Caki2 (cell line): ENCODE measurements around the gene CACNA1B. TPM values are rescaled to one million over a fixed set of nuclear protein-coding genes. Genes with fewer than 3 reads are reported as not detected.
A peak's percentile ranks its signal among the peaks of the same experiment; 100 is the strongest.
"Not testable (repeated sequence)": the region's sequence is repeated elsewhere in the genome, so short reads cannot be mapped to it uniquely, and the experiment has no call there.

Source experiments
- DNase-seq: peaks from one replicate; pipeline ENCODE4 v3.0.0-alpha.2; 2015; ENCODE audit warnings: low read depth
- in situ Hi-C: cut with HindIII; loops from 2 replicates; pipeline ENCODE4 v1.10.0; 2016; ENCODE audit warnings: low sequenced_read_pairs, low pct_unique_long_range_greater_than_20kb, mixed read lengths
- total RNA-seq: library from RNA; depleted of rRNA; stranded (reverse); fragments of >200 nt; shearing (Covaris generic); gene quantifications from 2 replicates; pipeline ENCODE4 v1.2.3, GENCODE V29; 2014; ENCODE audit warnings: low replicate concordance; rRNA removed

The CACNA1B gene
- not detected in 2 replicates for total RNA-seq

DNA sequence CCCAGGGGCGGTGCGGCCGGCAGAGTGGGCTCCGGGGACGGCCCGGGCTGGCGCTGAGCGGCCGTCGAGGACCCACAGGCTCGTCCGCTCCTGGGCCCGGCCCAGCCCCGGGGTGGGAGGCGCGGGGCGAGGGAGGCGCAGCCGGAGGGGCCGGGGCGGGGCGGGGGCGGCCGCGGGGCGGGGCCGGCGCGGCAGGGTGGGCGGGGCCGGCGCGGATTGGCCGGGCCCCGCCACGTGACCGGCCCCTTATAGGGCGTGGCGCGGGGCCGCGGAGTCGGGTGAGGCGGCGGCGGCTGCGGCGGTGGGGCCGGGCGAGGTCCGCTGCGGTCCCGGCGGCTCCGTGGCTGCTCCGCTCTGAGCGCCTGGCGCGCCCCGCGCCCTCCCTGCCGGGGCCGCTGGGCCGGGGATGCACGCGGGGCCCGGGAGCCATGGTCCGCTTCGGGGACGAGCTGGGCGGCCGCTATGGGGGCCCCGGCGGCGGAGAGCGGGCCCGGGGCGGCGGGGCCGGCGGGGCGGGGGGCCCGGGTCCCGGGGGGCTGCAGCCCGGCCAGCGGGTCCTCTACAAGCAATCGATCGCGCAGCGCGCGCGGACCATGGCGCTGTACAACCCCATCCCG is at the start of gene CACNA1B:
CACNA1B (plus strand) TSS at position 277 of the 617 bp plus-strand sequence; CDS start at position 429, 152 bp downstream.
- in situ Hi-C loops, result not testable (repeated sequence)

DNA sequence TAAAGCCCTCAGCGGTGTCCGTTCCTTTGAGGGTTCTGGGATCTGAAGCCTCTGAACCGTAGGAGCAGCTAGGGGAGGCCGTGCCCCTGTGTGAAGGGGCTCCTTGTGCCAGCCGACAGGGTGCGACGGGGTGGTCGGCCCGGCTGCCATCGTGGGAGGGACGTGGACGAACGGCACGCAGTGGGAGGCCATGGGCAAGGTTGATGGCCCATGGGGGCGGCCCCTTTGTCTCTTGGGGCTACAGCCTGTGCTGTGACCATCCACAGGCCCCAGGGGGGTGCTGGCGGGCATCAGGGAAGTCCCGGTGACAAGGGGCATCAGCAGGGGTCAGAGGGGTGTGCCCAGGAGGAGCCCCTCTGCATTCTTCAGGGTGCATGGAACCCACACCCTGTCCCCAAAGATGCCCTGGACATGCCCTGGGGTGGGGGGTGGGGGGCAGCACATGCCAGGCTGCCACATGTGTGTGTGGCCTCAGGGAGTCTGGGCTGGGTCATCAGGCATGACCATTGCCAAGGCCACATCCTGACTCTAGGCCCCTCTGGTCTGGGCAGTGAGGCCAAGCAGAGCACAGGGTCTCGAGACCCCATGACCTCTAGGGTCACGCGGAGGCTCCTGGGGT is 49.6 kb upstream of the CACNA1B start:
- DNase-seq, result no peak
- in situ Hi-C loops, result no loop called here

More for the DNA sequence above, at the start of gene CACNA1B:
- DNase-seq, result not testable (repeated sequence)

DNA sequence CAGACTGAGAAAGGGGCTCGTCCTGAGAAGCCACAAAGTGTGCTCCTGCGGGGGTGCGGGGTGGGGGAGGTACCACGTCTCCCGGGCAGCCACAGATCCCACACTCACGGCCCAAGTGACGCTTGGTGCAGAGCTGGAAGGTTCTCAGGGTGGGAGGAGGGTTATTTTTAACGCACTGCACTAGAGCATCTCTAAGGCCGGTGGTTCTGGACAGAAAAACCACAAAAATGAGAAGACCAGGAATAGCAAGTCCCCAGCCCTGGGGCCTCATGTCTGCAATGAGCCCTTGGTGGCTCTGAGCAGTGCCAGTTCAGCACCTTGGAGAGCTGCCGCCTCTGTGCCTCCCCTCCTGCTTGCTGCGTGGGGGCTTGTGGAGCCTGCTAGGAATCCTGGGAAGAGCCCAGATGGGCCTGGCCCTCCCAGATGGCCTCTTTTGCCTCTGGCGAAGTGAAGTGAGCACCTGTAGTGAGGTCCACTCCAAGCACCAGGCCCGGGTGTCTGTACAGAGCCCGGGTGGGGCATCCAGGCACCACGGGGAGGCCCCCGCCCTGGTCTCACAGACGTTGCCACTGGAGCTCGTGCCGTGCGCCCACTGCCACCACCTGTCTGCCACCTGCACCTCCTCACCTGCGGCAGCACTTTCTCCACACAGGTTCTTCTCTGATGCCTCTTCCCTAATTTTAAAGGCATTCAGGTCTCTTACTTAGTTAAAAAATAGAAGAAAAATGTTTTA is 48.9 kb upstream of the CACNA1B start:
- in situ Hi-C loops, result no loop called here
- peak; percentile 14 for DNase-seq

DNA sequence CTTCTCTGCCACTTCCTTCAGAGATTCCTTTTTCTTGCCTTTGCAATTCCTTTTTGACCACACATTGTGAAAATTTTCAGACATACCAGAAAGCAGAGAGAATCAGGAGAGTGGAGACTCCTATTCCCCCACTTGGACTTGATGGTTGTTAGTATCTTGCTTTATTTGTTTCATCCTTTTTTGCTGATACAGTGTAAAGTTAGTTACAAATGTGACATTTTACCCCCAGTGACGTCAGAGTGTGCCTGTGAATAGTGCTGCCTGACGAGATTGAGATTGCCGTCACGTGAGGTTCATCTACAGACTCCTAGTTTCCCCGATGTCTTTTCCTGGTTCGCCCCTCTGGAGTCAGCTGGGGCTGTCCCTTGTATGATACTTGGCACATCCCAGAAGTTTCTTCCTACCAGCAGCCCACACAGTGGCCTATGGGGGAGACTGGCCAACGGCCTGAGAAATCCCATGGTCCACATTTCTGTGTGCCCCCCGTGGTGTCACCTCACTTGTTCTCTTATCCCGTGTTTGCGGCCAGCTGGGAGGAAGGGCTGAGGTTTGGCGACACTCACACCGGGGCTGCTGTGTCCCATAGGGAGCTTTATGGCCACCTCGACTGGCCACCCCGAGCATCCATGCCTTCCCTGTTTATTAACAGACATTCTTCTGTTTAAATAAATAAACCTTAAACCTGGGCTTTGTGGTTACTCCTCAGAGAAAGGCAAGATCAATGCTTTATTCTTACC is 48.2 kb upstream of the CACNA1B start:
- in situ Hi-C loops, result no loop called here

GRCh38 chr9:137832191-137832700 is 45.3 kb upstream of the CACNA1B start:
- in situ Hi-C loops, result no loop called here
- no peak for DNase-seq

More for the DNA sequence above, 48.2 kb upstream of the CACNA1B start:
- no peak for DNase-seq

DNA sequence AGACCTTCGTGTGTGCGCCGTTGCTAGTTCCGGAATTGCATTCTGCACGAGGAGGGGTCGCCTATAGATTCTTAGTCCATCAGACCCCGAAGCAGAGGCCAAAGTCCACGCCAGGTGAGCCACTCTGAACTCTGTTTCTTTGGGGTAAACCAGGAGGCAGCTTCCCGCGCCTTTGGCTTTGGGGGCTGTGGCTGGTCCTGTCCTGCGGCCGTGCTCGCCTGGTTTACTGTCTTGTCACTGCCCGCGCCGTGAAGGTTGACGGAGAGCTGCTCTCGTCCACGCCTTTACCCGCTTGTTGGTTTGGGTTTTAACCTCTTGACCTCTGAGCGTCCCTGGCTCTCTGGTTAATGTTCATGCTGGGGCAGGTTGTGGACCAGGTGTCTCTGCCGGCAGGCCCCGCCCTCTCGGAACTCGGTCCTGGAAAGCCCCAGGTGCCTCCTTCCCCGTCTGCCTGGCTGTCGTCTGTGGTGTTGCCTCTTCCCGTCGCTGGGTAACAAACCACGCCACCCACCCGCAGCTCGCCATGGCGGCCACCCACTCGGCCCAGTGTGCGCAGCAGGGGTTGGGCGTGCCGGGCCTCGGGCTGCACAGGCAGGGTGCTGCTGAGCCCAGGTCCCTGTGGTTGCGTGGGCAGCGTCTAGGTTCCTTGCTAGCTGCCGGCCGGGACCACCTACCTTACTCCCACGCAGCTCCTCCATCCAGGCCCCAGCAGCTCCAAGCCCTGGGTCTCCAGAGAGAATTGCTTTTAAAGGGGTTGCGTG is 44.6 kb upstream of the CACNA1B start:
- in situ Hi-C loops, result no loop called here
- DNase-seq, result no peak

DNA sequence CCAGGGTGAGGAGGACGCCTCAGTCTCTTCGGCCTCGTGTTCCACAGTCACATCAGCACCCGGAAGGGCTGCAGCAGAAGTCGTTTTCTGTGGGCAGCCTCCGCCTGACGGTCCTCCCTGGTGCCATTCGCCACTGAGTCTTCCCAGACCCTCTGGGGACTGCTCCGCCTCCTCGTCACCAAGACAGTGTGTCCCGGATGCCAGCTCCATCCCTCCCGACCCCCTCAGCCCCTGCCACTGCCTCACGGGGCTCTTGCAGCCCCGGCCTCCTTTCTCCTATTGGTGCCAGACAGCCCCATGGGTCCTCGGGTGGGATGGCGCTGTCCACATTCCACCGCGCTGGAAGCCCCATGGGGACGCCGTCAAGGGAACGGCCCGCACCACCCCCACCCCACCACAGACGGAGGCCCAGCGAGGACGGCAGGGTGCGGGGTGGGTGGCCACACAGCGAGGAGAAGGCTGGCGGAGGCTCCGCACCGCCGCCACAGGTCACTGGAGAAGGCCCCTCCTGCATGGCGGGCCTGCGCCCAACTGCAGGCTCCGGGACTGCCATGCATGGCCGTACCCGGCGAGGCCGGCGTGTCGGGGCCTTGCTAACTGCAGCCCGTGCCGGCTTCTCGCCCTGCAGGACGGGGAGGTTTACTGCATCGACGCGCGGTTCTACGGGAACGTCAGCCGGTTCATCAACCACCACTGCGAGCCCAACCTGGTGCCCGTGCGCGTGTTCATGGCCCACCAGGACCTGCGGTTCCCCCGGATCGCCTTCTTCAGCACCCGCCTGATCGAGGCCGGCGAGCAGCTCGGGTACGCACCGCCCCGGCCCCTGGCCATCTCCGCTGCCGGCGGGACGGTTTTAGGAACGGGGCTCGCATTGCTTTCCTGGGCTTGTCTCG is 43.6 kb upstream of the CACNA1B start:
- DNase-seq, result no peak
- in situ Hi-C loops, result no loop called here

- in situ Hi-C loops, result no loop called here
- no peak for DNase-seq
Measured at GRCh38 chr9:137834846-137835546, 42.6 kb upstream of the CACNA1B start.

GRCh38 chr9:137836151-137836830 is 41.3 kb upstream of the CACNA1B start:
- DNase-seq, result no peak
- in situ Hi-C loops, result no loop called here

GRCh38 chr9:137836831-137837241 is 40.7 kb upstream of the CACNA1B start:
- in situ Hi-C loops, result no loop called here
- no peak for DNase-seq

DNA sequence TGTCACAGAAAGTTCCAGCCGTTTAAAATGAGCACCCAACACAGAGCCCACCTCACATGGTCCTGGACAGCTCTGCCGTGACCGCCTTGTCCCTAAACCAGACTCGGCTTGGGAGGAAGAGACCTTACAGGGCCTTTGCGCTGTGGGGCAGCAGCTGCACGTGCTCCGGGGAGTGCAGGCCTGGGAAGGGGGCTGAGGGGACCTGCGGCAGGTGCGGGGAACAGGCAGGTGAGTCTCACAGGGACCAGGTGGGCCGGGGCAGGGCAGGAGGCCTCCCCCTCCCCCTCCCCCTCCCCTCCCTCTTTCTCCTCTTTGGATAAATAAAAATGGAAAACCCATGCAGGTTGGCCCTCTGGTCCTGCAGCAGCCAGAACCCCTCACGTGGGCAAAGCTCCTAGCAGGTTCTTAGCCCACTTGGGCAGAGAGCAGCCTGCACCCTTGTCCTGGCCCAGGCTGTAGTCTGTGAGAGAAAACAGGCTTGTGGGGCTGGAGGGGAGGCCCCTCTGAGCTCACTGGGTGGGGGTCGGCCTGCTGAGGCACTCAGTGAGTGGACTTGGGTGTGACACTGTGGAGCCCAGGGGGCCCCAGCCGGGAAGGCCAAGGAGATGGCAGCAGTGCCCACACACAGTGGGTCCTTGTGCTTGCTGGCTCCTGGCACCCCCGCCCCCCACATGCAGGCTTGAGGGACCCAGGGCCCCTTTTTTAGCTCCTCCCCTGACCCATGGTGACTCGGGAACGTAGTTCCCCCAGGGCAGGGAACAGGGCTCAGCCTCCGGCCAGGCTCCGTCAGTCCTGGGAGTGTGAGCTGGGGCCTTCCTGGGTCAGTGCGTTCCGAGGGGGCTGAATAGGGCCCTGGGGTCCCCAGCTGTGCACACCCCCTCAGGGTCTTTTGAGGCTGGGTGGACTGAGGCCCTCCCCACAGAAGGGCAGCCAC is 40.0 kb upstream of the CACNA1B start:
- in situ Hi-C loops, result no loop called here
- DNase-seq, result no peak

- no peak for DNase-seq
- in situ Hi-C loops, result no loop called here
Measured at GRCh38 chr9:137838576-137838975, 39.0 kb upstream of the CACNA1B start.

DNA sequence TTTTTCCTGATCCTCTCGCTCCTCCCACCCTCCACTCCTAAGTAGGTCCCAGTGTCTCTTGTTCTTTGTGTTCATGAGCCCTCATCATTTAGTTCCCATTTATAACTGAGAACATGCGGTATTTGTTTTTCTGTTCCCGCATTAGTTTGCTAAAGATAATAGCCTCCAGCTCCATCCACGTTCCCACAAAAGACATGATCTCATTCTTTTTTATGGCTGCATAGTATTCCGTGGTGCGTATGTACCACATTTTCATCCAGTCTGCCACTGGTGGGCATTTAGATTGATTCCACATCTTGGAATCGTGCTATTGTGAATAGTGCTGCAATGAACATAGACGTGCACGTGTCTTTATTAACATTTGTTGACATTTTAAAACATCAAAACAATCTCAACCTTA is 34.2 kb upstream of the CACNA1B start:
- in situ Hi-C loops, result no loop called here
- DNase-seq, result no peak

GRCh38 chr9:137851516-137852267 is 25.9 kb upstream of the CACNA1B start:
- no peak for DNase-seq
- in situ Hi-C loops, result no loop called here
